K562 (cell line): ENCODE results near the gene SLC39A3. TPM values are rescaled to one million over a fixed set of nuclear protein-coding genes. Genes with fewer than 3 reads are reported as not detected.

ENCODE experiments used
- ATAC-seq: fragments of 200-7000 bp; cut with Tn5 transposase; 3 replicates; pipeline ENCODE4 v1.9.1; 2020; ENCODE audit warnings: moderate library complexity
- BruUV-seq: library from RNA; stranded (reverse); fragments of 400-500 nt; replicated peaks from 2 replicates; lab custom pipeline; 2021; lab: Mats Ljungman, UMichigan
- CTCF ChIA-PET: fragments of 300-600 bp; formaldehyde crosslinking; extraction: SDS; loops from one replicate; lab custom pipeline; 2021; ENCODE audit warnings: low intra/inter-chr PET ratio; lab: Yijun Ruan, JAX
- POLR2A ChIA-PET: fragments of 300-600, 350-650 bp; sonication (Branson Sonifier 250); formaldehyde crosslinking; extraction: SDS; loops from one replicate; lab custom pipeline; 2021; ENCODE audit warnings: antibody characterized with exemption, inconsistent platforms; lab: Yijun Ruan, JAX
- DNase-seq, 4 experiments: peaks; one replicate each; pipeline versions ENCODE4 v3.0.0 to v3.0.0-alpha.2; 2011 to 2018; ENCODE audit warnings: low spot score in 3 of 4, mixed read lengths in 3 of 4; ENCODE audit errors: extremely low read depth in 1 of 4
- FAIRE-seq: peaks from 2 replicates; lab custom pipeline; 2011; peaks lifted over from hg19 to GRCh38; lab: Jason Lieb, UNC
- H2AFZ ChIP-seq: 2 replicates; pipeline ENCODE4 v1.6.0; 2011; ENCODE audit warnings: low read depth, low read length, control low read depth, inconsistent platforms
- H3K27ac ChIP-seq: fragments of 200-600 bp; 3 replicates; pipeline ENCODE4 v1.8.0; 2011; ENCODE audit warnings: low read depth, mild to moderate bottlenecking, control low read depth, inconsistent platforms, low read length, moderate library complexity, mixed read lengths; ENCODE audit errors: extremely low read depth
- H3K27me3 ChIP-seq, 2 experiments: fragments of 300-600 bp in 1 of 2; 2 replicates in 1 of 2; 3 replicates in 1 of 2; pipeline versions ENCODE4 v1.6.0 to v1.8.0; 2011; ENCODE audit warnings: inconsistent platforms in 2 of 2, low read length in 2 of 2, mild to moderate bottlenecking in 1 of 2, mixed read lengths in 1 of 2, moderate library complexity in 1 of 2; ENCODE audit not compliant: control insufficient read depth in 2 of 2, insufficient read depth in 2 of 2
- H3K36me3 ChIP-seq: fragments of 300-600 bp; 3 replicates; pipeline ENCODE4 v1.8.0; 2011; ENCODE audit warnings: mild to moderate bottlenecking, low read length, inconsistent platforms; ENCODE audit not compliant: control insufficient read depth, insufficient read depth
- H3K4me1 ChIP-seq, 2 experiments: fragments of 200-600 bp in 1 of 2; replicated peaks in 1 of 2; 2 replicates in 1 of 2; 3 replicates in 1 of 2; pipeline versions ENCODE4 v1.5.1 to v1.8.0; 2011; ENCODE audit warnings: inconsistent platforms in 2 of 2, low read length in 2 of 2, mild to moderate bottlenecking in 1 of 2, mixed read lengths in 1 of 2, moderate library complexity in 1 of 2; ENCODE audit not compliant: control insufficient read depth in 2 of 2, insufficient read depth in 2 of 2
- H3K4me2 ChIP-seq: 2 replicates; pipeline ENCODE4 v1.6.1; 2011; ENCODE audit warnings: low read length, control low read depth, inconsistent platforms, mixed read lengths; ENCODE audit not compliant: insufficient read depth
- H3K4me3 ChIP-seq: fragments of 200-600 bp; sonication (generic), shearing (Covaris generic); 2 replicates; pipeline ENCODE4 v1.5.1; 2016; ENCODE audit warnings: control low read depth, inconsistent platforms
- H3K79me2 ChIP-seq: fragments of 200-600 bp; 3 replicates; pipeline ENCODE4 v1.8.0; 2011; ENCODE audit warnings: low read length, inconsistent platforms; ENCODE audit not compliant: control insufficient read depth, insufficient read depth
- H3K9ac ChIP-seq, 2 experiments: 2 replicates each; pipeline versions ENCODE4 v1.6.0 to v1.6.1; 2011; ENCODE audit warnings: low read depth in 2 of 2, low read length in 2 of 2, control low read depth in 1 of 2, inconsistent platforms in 1 of 2, mild to moderate bottlenecking in 1 of 2, mixed read lengths in 1 of 2; ENCODE audit not compliant: insufficient read depth in 1 of 2
- H3K9me1 ChIP-seq: one replicate; pipeline ENCODE4 v1.6.0; 2011; ENCODE audit warnings: inconsistent platforms, mild to moderate bottlenecking, low read length, moderate library complexity; ENCODE audit not compliant: control insufficient read depth, insufficient read depth
- H3K9me3 ChIP-seq: replicated peaks from 2 replicates; pipeline ENCODE4 v1.5.1; 2011; ENCODE audit warnings: low read depth, low read length, inconsistent platforms; ENCODE audit not compliant: control insufficient read depth, insufficient read depth
- H4K20me1 ChIP-seq: replicated peaks from 2 replicates; pipeline ENCODE4 v1.6.1; 2011; ENCODE audit warnings: low read length, inconsistent platforms, mixed read lengths; ENCODE audit not compliant: control insufficient read depth, insufficient read depth
- FOXP1 ChIP-seq: sonication (generic); formaldehyde crosslinking; IDR thresholded peaks from 2 replicates; pipeline ENCODE4 v1.8.0; 2022; ENCODE audit warnings: mild to moderate bottlenecking, missing genetic modification reagents
- GTF2A2 ChIP-seq: IDR thresholded peaks from 2 replicates; pipeline ENCODE4 v1.6.1; 2016; ENCODE audit warnings: mild to moderate bottlenecking, missing genetic modification characterization, missing compliant biosample characterization
- IFI16 ChIP-seq: fragments of 250-450 bp; sonication (Bioruptor Pico); IDR thresholded peaks from 2 replicates; pipeline ENCODE4 v2.1.2; 2022; ENCODE audit warnings: mild to moderate bottlenecking, inconsistent platforms
- ILK ChIP-seq: fragments of 450-650 bp; IDR thresholded peaks from 2 replicates; pipeline ENCODE4 v1.6.1; 2016; ENCODE audit warnings: missing genetic modification characterization, low read depth, mild to moderate bottlenecking, missing compliant biosample characterization, moderate library complexity, borderline replicate concordance
- MXI1 ChIP-seq: IDR thresholded peaks from 2 replicates; pipeline ENCODE4 v1.6.1; 2011; ENCODE audit warnings: low read depth, mild to moderate bottlenecking, improper control_type of control experiment, low read length
- NFE2 ChIP-seq: IDR thresholded peaks from 2 replicates; pipeline ENCODE4 v1.6.1; 2014; ENCODE audit warnings: antibody characterized with exemption, low read depth
- PCBP1 ChIP-seq: fragments of 200-400 bp; formaldehyde crosslinking; IDR thresholded peaks from 2 replicates; pipeline ENCODE4 v1.6.1; 2018; ENCODE audit warnings: mild to moderate bottlenecking, low read depth, low read length; ENCODE audit not compliant: poor library complexity, severe bottlenecking
- PCBP2 ChIP-seq: fragments of 200-400 bp; formaldehyde crosslinking; IDR thresholded peaks from 2 replicates; pipeline ENCODE4 v1.6.1; 2018; ENCODE audit warnings: low read length, low read depth, mild to moderate bottlenecking, moderate library complexity; ENCODE audit not compliant: poor library complexity, severe bottlenecking
- RBM25 ChIP-seq: fragments of 200-400 bp; formaldehyde crosslinking; IDR thresholded peaks from 2 replicates; pipeline ENCODE4 v1.6.1; 2018; ENCODE audit warnings: low read length, low read depth, moderate library complexity; ENCODE audit not compliant: severe bottlenecking
- SMARCC2 ChIP-seq: fragments of 450-650 bp; IDR thresholded peaks from 2 replicates; pipeline ENCODE4 v1.6.1; 2017; ENCODE audit warnings: antibody characterized with exemption, moderate library complexity, mild to moderate bottlenecking, low read depth
- TAF15 ChIP-seq: fragments of 200-400 bp; formaldehyde crosslinking; IDR thresholded peaks from 2 replicates; pipeline ENCODE4 v1.6.1; 2017; ENCODE audit warnings: mild to moderate bottlenecking, low read depth, low read length, moderate library complexity
- ZKSCAN3 ChIP-seq: fragments of 250-450 bp; sonication (Bioruptor Pico); IDR thresholded peaks from 2 replicates; pipeline ENCODE4 v1.4.0; 2020
- ZNF217 ChIP-seq: sonication (generic); formaldehyde crosslinking; IDR thresholded peaks from 2 replicates; pipeline ENCODE4 v1.8.0; 2022; ENCODE audit warnings: mild to moderate bottlenecking, missing genetic modification reagents
- ZNF324 ChIP-seq: fragments of 250-450 bp; sonication (Bioruptor Pico); IDR thresholded peaks from 2 replicates; pipeline ENCODE4 v1.4.0; 2020; ENCODE audit warnings: mild to moderate bottlenecking
- ZNF507 ChIP-seq: conservative IDR thresholded peaks from 2 replicates; pipeline ENCODE4 v1.6.1; 2017; ENCODE audit warnings: missing genetic modification characterization, missing compliant biosample characterization
- WGBS: fragments of 100-300 bp; shearing (Covaris generic); methylation state at CpG from one replicate; pipeline ENCODE4 v1.1.6; 2016; ENCODE audit warnings: low coverage, mixed read lengths; ENCODE audit not compliant: insufficient coverage; ENCODE audit errors: missing lambda C conversion rate; 5-methylcytosine and 5-hydroxymethylcytosine counted together
- in situ Hi-C: fragments of 300-500 bp; cut with MboI; formaldehyde crosslinking; loops from 4 replicates; pipeline ENCODE4 v1.15.0; 2018; ENCODE audit warnings: inconsistent platforms, mixed read lengths
- intact Hi-C: fragments of 100-400 bp; cut with micrococcal nuclease; formaldehyde crosslinking; loops from 2 replicates; pipeline ENCODE4 v1.14.2; 2022
- polyA plus RNA-seq, 8 experiments: library from polyadenylated mRNA; depleted of rRNA in 4 of 8; stranded (reverse) in 5 of 8; unstranded in 3 of 8; fragments of >200 nt; fragmentation: Nextera tagmentation in 2 of 8; fragmentation: Illumina TruSeq in 1 of 8; extraction: Ambion mirVana in 2 of 8; extraction: Trizol in 1 of 8; gene quantifications; 2 replicates each; pipeline versions ENCODE4 v1.2.1 to v1.2.3, GENCODE V29; 2011 to 2014; ENCODE audit warnings: inconsistent platforms in 1 of 8, missing spikeins in 1 of 8
- total RNA-seq, 7 experiments: library from RNA; depleted of rRNA in 6 of 7; stranded (reverse); fragments of >200 nt in 6 of 7; fragmentation: Illumina TruSeq in 2 of 7; extraction: Trizol in 2 of 7; gene quantifications; 2 replicates each; pipeline versions ENCODE4 v1.2.1 to v1.2.3, GENCODE V29; 2011 to 2021; ENCODE audit warnings: low replicate concordance in 1 of 7
- TF ChIP-seq, protein P1 (sequence below): sonication (generic); formaldehyde crosslinking; IDR thresholded peaks from 2 replicates; pipeline ENCODE4 v1.5.0; 2020; ENCODE audit warnings: missing genetic modification reagents
- TF ChIP-seq, protein P2 (sequence below), 2 experiments: fragments of 450-650 bp in 1 of 2; sonication (generic) in 1 of 2; formaldehyde crosslinking in 1 of 2; IDR thresholded peaks in 1 of 2; conservative IDR thresholded peaks in 1 of 2; 2 replicates each; pipeline versions ENCODE4 v1.6.1 to v1.8.1; 2016 to 2023; ENCODE audit warnings: mild to moderate bottlenecking in 2 of 2, moderate library complexity in 2 of 2, inconsistent platforms in 1 of 2, missing genetic modification reagents in 1 of 2

Gene SLC39A3
- total and polyA plus RNA-seq, 9 of the 15 experiments (the other 6 are each of a cell fraction or from before 2014, with no cell fraction given): 2.3 to 215 (median 127) TPM

DNA sequence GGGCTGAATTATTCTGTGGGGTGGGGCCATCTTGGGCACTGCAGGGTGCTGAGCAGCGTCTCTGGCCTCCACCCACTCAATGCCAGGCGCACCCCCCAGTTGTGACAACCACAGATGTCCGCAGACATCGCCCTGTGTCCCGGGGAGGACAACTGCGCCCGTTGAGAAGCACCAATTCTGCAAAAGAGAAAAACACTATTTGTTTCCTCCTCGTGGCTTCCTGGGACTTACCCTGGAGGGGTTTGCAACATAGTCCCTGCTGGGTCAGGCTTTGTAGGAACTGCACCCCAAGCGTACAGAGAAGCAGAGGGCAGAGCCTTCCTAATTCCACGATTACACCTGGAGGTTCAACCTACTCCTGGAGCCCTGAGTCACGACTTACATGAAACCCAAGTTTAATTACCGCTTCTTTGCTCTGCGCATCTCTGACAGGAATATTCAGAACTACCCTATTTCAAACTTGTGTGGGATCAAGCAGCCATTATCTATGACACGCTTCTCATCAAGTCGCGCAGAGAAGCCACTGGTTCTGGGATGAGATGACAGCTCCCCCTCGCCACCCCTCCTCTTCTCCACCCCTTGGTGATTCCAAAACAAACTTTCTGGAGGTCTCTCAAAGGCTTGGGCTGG lies 11.1 kb upstream of the SLC39A3 start:
- FAIRE-seq (no peak), DNase-seq (no peak), ATAC-seq (no peak)
- no peaks in the 10 kb centered on the region for H3K9me3 ChIP-seq
- no peak overlapping the region for H2AFZ ChIP-seq
- POLR2A ChIA-PET: no interaction called here
- H3K79me2 ChIP-seq: no peaks in the 10 kb centered on the region
- peaks cover 0 to 17% of the 10 kb centered on the region in 2 experiments; a peak in 2 of 5 replicates for H3K4me1 ChIP-seq
- H3K9ac ChIP-seq: no peak overlapping the region
- no peaks in the 10 kb centered on the region for H4K20me1 ChIP-seq
- peaks cover 7 to 14% of the 10 kb centered on the region in 2 experiments; a peak in 3 of 5 replicates for H3K27me3 ChIP-seq
- CTCF ChIA-PET: interaction anchor here (0.6 kb wide), 1 partner anchor 77 kb away, joined by 7 read pairs; no protein-coding TSS in a partner anchor
- in situ Hi-C loops (no loop called here), intact Hi-C loops (no loop called here)
- no peak overlapping the region for H3K4me2 ChIP-seq
- WGBS: 31% methylated on average over 17 of the region's 17 CpGs
- TF ChIP-seq ZNF507 (tag) (no peak), SMARCC2 (no peak), IFI16 (CRISPR knock-in tag) (no peak), ZNF324 (CRISPR knock-in tag) (no peak), TAF15 (no peak), MXI1 (no peak), FOXP1 (CRISPR knock-in tag) (no peak), ZNF217 (CRISPR knock-in tag) (no peak), PCBP1 (no peak), GTF2A2 (tag) (no peak), RBM25 (no peak), NFE2 (no peak), ZKSCAN3 (CRISPR knock-in tag) (no peak), ILK (tag) (no peak), PCBP2 (no peak)
- TF ChIP-seq, protein P1, sequence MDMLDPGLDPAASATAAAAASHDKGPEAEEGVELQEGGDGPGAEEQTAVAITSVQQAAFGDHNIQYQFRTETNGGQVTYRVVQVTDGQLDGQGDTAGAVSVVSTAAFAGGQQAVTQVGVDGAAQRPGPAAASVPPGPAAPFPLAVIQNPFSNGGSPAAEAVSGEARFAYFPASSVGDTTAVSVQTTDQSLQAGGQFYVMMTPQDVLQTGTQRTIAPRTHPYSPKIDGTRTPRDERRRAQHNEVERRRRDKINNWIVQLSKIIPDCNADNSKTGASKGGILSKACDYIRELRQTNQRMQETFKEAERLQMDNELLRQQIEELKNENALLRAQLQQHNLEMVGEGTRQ (CRISPR knock-in tag): no peak
- TF ChIP-seq, protein P2, sequence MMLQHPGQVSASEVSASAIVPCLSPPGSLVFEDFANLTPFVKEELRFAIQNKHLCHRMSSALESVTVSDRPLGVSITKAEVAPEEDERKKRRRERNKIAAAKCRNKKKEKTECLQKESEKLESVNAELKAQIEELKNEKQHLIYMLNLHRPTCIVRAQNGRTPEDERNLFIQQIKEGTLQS (IDR thresholded peaks at IDR 0.05): no peak
- TF ChIP-seq, protein P2 (CRISPR knock-in tag; conservative IDR thresholded peaks at IDR 0.05): no peak
- BruUV-seq: no TSS peak
- peaks cover 27% of the 10 kb centered on the region; the same call in 2 of the 3 replicates for H3K36me3 ChIP-seq
- H3K27ac ChIP-seq: no peak overlapping the region
- no peak overlapping the region for H3K4me3 ChIP-seq
- no peaks in the 10 kb centered on the region for H3K9me1 ChIP-seq
